GM12875 (cell line): ENCODE results near the gene TAS2R14.

Experiments
- H3K4me3 ChIP-seq: one replicate; pipeline ENCODE4 v1.5.1; 2011; ENCODE audit warnings: low read depth, low read length, control low read depth
- CTCF ChIP-seq: IDR thresholded peaks from 2 replicates; pipeline ENCODE4 v1.5.1; 2011; ENCODE audit warnings: low read depth, mild to moderate bottlenecking, control low read depth, inconsistent platforms, low read length, moderate library complexity, borderline replicate concordance; ENCODE audit not compliant: insufficient read depth

The TAS2R14 gene

GRCh38 chr12:10919809-10920208 lies 19.3 kb downstream of the TAS2R14 start:
- no peak for TF ChIP-seq CTCF
- no peak overlapping the region for H3K4me3 ChIP-seq

GRCh38 chr12:10910380-10910779 lies 28.7 kb downstream of the TAS2R14 start:
- TF ChIP-seq CTCF, result no peak
- no peak overlapping the region for H3K4me3 ChIP-seq

GRCh38 chr12:10909462-10909861 lies 29.6 kb downstream of the TAS2R14 start, which contains the start of gene TAS2R13:
TSS of gene TAS2R13 (minus strand) at chr12:10909562. CDS start at chr12:10909298, 264 bp downstream.
- TF ChIP-seq CTCF, result no peak
- H3K4me3 ChIP-seq, result no peak within 1 kb of the TSS

GRCh38 chr12:10904686-10905085 lies 34.4 kb downstream of the TAS2R14 start:
- H3K4me3 ChIP-seq, result no peak overlapping the region
- TF ChIP-seq CTCF, result no peak

- no peak for TF ChIP-seq CTCF
- H3K4me3 ChIP-seq, result no peak overlapping the region
These were observed 37.6 kb downstream of the TAS2R14 start for GRCh38 chr12:10901427-10901826.

GRCh38 chr12:10900972-10901371 lies 38.1 kb downstream of the TAS2R14 start:
- TF ChIP-seq CTCF, result no peak
- no peak overlapping the region for H3K4me3 ChIP-seq

- TF ChIP-seq CTCF, result no peak
- H3K4me3 ChIP-seq, result no peak overlapping the region
These were observed 38.5 kb downstream of the TAS2R14 start for GRCh38 chr12:10900530-10900929.
